ENCODE measurements around the gene AUTS2. TPM values are rescaled to one million over a fixed set of nuclear protein-coding genes. Genes with fewer than 3 reads are reported as not detected.
"Not testable (repeated sequence)": the region's sequence is repeated elsewhere in the genome, so short reads cannot be mapped to it uniquely, and the experiment has no call there.

AUTS2 gene
- total RNA-seq, 3 donors from 2014 or later: 31.2 to 67.6 (median 36.5) TPM

DNA sequence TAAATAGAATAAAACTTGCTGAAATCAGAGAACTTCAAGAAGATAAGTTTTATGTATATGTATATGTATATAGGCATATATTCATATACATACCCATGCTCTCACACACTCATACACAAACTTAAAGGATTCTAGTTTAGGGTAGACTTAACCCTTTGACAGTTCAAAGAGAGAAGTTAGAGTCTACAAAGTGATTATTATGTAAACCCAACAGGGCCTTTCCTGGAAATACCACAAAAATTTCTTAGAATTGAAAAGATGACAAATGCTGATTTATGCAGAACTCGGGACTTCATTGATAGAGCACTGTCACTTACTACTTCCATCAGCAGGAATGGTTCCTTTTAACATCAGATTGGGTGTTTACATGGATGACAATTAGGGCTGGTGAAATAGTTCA, 763.5 kb downstream of the AUTS2 start:
- H3K4me3 ChIP-seq: no peak overlapping the region
- intact Hi-C loops (cut with DNase I, micrococcal nuclease): no loop called here

DNA sequence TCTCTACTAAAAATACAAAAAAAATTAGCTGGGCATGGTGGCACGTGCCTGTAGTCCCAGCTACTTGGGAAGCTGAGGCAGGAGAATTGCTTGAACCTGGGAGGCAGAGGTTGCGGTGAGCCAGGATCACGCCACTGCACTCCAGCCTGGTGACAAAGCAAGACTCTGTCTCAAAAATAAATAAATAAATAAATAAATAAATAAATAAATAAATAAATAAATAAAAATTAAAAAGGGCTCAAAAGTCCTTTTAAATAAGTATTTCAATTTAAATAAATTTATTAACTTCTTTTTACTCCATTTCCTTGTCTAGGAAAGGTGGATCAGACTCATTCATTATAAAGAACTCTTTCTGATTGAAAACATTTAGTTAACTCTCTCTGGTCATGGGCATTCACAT, 766.1 kb downstream of the AUTS2 start:
- H3K36me3 ChIP-seq (ENCODE audit: low read depth); H3K4me1 ChIP-seq (ENCODE audit: low read depth); intact Hi-C loops (cut with DNase I, micrococcal nuclease); H3K4me3 ChIP-seq; ATAC-seq; H3K9me3 ChIP-seq; DNase-seq: not testable (repeated sequence)

More for the DNA sequence above, 763.5 kb downstream of the AUTS2 start:
- DNase-seq (no peak), ATAC-seq (no peak)
- Histone ChIP-seq H3K4me1 (ENCODE audit: low read depth) (peaks cover under 1% of the 10 kb centered on the region), H3K9me3 (no peaks in the 10 kb centered on the region), H3K36me3 (ENCODE audit: low read depth) (no peaks in the 10 kb centered on the region)
- TF ChIP-seq CTCF (IDR thresholded peaks at IDR 0.05): no peak

- ATAC-seq: no peak
- no peaks in the 10 kb centered on the region for H3K4me1 ChIP-seq (ENCODE audit: low read depth)
- H3K4me3 ChIP-seq: no peak overlapping the region
- no peak for DNase-seq
- no peaks in the 10 kb centered on the region for H3K36me3 ChIP-seq (ENCODE audit: low read depth)
- H3K9me3 ChIP-seq: no peaks in the 10 kb centered on the region
- intact Hi-C loops (cut with DNase I, micrococcal nuclease): no loop called here
- TF ChIP-seq CTCF (IDR thresholded peaks at IDR 0.05): no peak
Measured at GRCh38 chr7:70371652-70372051, 773.4 kb downstream of the AUTS2 start.

DNA sequence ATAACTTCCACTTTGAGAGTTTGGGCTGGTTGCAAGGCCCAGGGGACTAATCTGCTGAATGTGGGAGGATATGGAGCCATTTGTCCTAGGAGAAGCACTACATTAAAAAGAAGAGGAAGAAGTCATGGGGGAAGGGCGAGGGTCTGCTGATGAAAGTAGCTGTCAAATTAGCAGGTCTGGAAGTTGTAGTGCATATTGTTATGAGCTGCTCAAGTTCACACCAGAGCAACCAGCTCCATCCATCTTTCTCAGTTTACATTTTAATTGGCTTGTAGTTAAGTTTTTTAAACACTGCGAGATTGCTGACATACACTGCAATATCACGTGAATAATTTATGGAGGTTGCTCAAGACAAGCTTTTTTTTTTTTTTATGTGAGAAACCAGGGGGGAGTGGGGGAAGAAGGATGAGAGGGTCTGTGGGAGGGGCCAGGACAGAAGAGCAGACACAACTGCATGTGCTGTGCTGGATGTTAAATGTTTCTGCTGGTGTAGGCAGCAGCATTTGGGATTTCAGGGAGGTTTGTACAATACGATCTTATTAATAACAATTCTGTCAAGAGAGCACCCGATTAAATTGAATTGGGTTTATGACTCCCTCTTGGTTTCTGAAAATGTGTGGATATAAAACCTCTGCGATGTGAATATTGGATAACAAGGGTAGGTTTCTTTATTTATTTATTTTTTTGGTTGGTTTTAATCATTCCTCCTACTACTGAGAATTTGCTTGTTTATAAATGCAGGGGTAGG, 774.7 kb downstream of the AUTS2 start:
- Histone ChIP-seq H3K4me1 (ENCODE audit: low read depth) (no peaks in the 10 kb centered on the region), H3K4me3 (no peak overlapping the region), H3K36me3 (ENCODE audit: low read depth) (no peaks in the 10 kb centered on the region), H3K9me3 (no peaks in the 10 kb centered on the region)
- ATAC-seq: no peak
- TF ChIP-seq CTCF (IDR thresholded peaks at IDR 0.05): no peak
- DNase-seq: no peak
- intact Hi-C loops (cut with DNase I, micrococcal nuclease): no loop called here

- DNase-seq: no peak
- no peak for ATAC-seq
- no peaks in the 10 kb centered on the region for H3K9me3 ChIP-seq
- H3K4me3 ChIP-seq: no peak overlapping the region
- intact Hi-C loops (cut with DNase I, micrococcal nuclease): no loop called here
- no peaks in the 10 kb centered on the region for H3K4me1 ChIP-seq (ENCODE audit: low read depth)
- TF ChIP-seq CTCF (IDR thresholded peaks at IDR 0.05): no peak
- no peaks in the 10 kb centered on the region for H3K36me3 ChIP-seq (ENCODE audit: low read depth)
Measured at GRCh38 chr7:70374772-70375533, 776.7 kb downstream of the AUTS2 start.

GRCh38 chr7:70376561-70377031, 778.3 kb downstream of the AUTS2 start:
- no peaks in the 10 kb centered on the region for H3K4me1 ChIP-seq (ENCODE audit: low read depth)
- H3K9me3 ChIP-seq: no peaks in the 10 kb centered on the region
- no peak for TF ChIP-seq CTCF (IDR thresholded peaks at IDR 0.05)
- ATAC-seq (no peak), DNase-seq (no peak)
- H3K4me3 ChIP-seq: no peak overlapping the region
- H3K36me3 ChIP-seq (ENCODE audit: low read depth): no peaks in the 10 kb centered on the region
- intact Hi-C loops (cut with DNase I, micrococcal nuclease): no loop called here
